IPS DF 19.7 (cell line): ENCODE measurements around the gene P2RY8.

Source experiments
- DNase-seq: peaks from one replicate; pipeline ENCODE4 v3.0.0-alpha.2; 2013; ENCODE audit warnings: low read depth, low spot score

The P2RY8 gene

GRCh38 chrX:1419545-1420355 lies 117.2 kb downstream of the P2RY8 start:
- no peak for DNase-seq

- no peak for DNase-seq
These were observed 118.0 kb downstream of the P2RY8 start for GRCh38 chrX:1418901-1419544.

GRCh38 chrX:1417921-1418771 lies 118.8 kb downstream of the P2RY8 start:
- no peak for DNase-seq

GRCh38 chrX:1416965-1417760 lies 119.8 kb downstream of the P2RY8 start:
- DNase-seq = no peak

- no peak for DNase-seq
These were observed 120.6 kb downstream of the P2RY8 start for GRCh38 chrX:1416327-1416784.
